GM12874 (cell line): ENCODE measurements around the gene YIPF2.

Experiments
- TF ChIP-seq, protein P1 (sequence below): IDR thresholded peaks from 2 replicates; pipeline ENCODE4 v1.5.1; 2011; ENCODE audit warnings: low read depth, mild to moderate bottlenecking, control low read depth, low read length, moderate library complexity; ENCODE audit not compliant: insufficient read depth

YIPF2 gene

DNA sequence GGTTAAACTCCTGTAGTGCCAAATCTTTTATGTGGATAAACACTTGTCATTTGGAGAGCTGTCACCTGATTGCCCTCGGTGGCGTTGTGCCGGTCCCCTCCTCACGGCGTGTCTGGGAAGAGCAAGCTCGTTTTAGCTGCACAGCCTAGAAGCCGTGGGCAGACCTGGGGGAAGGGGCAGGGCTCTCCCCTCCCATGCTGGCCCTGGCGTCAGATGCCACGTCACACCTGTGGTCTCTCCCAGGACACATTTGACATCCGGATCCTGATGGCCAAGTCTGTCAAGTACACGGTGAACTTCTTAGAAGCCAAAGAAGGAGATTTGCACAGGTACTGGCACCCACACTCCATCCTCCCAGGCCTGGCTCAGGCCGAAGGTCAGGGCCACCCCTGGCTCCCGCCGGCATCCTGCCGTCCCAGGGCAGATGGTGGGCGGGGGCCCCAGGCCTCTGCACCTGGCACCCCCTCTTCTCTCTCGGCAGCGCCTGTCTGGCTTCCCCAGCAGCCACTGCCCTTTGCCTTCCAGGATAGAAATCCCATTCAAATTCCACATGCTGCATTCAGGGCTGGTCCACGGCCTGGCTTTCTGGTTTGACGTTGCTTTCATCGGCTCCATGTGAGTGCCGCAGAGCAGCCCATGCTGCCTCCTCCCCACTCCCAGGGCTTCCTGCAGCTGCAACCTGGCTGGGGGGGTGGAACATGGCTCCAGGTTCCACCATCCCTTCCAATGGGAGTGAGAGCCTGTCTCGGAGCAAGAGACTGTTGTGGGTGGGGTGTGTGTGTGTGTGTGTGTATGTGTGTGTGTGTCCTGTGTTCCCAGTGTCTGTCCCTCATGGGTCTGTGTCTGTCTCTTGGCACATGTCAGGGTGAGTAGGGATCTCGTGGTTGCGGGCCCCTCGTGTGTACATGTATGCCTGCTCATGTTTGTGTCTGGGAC, 8.8 kb downstream of the YIPF2 start:
- TF ChIP-seq, protein P1, sequence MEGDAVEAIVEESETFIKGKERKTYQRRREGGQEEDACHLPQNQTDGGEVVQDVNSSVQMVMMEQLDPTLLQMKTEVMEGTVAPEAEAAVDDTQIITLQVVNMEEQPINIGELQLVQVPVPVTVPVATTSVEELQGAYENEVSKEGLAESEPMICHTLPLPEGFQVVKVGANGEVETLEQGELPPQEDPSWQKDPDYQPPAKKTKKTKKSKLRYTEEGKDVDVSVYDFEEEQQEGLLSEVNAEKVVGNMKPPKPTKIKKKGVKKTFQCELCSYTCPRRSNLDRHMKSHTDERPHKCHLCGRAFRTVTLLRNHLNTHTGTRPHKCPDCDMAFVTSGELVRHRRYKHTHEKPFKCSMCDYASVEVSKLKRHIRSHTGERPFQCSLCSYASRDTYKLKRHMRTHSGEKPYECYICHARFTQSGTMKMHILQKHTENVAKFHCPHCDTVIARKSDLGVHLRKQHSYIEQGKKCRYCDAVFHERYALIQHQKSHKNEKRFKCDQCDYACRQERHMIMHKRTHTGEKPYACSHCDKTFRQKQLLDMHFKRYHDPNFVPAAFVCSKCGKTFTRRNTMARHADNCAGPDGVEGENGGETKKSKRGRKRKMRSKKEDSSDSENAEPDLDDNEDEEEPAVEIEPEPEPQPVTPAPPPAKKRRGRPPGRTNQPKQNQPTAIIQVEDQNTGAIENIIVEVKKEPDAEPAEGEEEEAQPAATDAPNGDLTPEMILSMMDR: no peak

DNA sequence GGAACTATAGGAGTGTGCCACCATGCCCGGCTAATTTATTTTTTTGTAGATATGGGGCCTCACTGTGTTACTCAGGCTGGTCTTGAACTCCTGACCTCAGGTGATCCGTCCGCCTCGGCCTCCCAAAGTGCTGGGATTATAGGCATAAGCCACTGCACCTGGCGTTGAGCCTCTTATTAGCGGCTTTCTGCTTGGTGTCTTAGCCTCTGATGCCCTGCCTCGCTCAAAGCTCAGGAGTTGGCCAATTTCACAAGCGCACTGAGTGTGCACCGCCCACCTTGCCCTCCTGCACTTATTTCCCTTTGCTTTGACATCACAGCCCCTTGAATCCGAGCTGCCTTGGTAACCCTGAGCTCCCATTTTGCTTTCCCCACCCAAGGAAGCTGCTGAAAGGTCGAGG, 10.1 kb downstream of the YIPF2 start:
- TF ChIP-seq, protein P1: no peak

DNA sequence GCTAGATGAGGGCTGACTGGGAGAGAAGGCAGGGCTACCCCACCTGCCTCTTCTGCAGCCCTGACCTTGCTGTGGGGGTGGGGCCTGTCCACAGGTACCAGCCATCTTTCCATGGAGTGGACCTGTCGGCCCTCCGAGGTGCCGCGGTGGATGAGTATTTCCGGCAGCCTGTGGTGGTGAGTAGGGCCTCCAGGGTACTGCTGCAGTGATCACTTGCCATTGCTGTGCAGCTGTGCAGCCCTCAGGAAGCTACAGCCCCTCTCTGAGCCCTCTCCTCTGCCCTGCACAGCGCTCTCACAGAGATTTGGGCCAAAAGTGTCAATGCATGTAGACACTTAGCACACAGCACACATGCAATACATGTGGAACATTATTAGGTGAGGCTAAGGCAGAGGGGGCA, 11.8 kb downstream of the YIPF2 start:
- TF ChIP-seq, protein P1: no peak

DNA sequence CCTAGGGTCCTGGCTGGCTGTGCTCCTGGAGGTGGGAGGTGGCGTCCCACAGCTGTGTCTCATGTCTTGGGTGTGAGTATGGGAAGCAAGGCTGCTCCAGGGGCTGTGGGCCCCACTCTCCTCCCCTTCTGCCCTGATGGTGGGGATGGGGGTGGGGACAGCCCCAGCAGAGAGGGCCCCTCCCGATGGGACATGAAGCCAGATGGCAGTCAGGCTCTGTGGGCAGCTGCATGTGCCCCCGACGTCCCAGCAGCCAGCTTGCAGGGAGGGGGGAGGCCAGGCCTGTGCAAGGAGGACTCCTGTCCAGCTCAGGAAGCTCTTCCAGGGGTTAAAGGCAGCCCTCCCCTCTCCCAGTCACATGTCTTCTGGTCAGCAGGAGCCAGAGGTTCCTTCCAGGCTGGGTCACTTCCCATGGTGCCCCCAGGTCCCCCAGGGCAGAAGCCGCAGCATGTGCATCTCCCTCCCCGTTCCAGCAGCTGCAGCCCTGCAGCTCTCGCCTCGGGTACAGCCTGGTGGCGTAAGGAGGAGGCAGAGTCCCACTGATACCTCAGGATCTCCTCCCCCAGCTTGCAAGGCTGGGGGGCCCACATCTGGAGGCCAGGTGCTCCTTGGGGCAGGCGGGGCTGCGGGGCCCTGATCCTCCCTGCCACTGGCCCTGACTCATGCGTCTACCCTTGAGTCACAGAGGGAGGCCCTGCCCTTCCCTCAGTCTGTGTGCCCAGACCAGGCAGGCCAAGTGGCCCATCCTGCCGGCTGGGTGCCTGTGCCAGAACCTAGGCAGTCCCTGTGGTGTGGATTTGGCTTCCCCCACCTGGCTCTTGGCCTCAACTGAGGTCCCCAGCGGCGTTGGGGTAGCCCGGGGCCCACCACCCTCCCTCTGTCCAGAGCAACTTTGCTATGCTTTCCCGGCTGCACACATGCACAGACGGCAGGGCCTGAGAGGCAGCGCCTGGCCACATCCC, 13.0 kb downstream of the YIPF2 start:
- TF ChIP-seq, protein P1: no peak

DNA sequence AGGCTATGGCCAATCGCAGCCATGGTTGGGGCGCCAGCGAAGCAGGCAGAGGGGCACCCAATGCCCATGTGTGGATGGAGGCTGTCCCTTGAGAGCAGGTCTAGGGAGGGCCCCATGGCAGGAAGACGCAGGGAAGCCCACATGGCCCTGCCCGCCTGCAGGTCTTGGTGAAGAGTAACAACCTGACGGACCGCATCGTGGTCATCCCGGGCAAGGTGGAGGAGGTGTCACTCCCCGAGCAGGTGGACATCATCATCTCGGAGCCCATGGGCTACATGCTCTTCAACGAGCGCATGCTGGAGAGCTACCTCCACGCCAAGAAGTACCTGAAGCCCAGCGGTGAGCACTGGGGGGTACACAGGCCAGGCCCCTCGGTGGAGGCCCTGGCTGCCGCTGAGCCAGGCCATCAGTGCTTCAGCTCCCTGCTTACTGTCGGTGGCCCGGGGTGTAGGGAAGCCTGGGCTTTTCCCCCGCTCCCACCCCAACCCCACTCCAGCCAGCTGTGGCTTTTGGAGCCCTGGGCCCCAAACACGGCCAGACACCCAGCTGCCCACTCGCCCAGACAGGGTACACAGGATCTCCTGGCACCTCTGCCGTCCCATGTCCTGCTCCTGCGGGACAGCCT, 14.6 kb downstream of the YIPF2 start:
- TF ChIP-seq, protein P1: no peak

DNA sequence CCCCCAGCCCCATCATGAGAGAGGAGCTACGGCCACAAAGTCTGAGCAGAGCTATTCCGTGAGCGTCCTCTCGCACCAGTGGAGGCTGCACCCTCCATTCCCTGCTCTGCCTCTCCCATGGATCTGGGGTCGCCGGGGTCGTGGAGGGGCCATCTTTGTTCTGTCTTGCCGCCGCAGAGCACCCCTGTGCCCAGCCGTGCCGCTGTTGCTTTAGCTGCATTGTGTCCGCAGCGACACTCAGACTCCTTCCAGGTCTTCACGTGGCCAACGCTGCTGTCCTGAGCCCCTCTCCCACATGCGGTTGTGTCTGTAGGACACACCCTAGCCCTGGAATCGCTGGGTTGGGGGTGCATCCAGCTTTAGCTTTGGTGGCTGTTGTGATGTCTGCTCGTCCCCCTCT, 15.8 kb downstream of the YIPF2 start:
- TF ChIP-seq, protein P1: no peak
